HEK293T (cell line): ENCODE data around the gene TERB1.
"Not testable (repeated sequence)": the region's sequence is repeated elsewhere in the genome, so short reads cannot be mapped to it uniquely, and the experiment has no call there.

Source experiments
- CTCF ChIA-PET: fragments of 350-600 bp; formaldehyde crosslinking; extraction: SDS; loops from one replicate; lab custom pipeline; 2021; ENCODE audit warnings: antibody characterized with exemption, inconsistent platforms; lab: Yijun Ruan, JAX
- POLR2A ChIA-PET: fragments of 350-600 bp; formaldehyde crosslinking; extraction: SDS; loops from one replicate; lab custom pipeline; 2020; ENCODE audit warnings: antibody characterized with exemption, inconsistent platforms; lab: Yijun Ruan, JAX
- DNase-seq: peaks from one replicate; pipeline ENCODE4 v3.0.0; 2012; ENCODE audit warnings: mixed read lengths; ENCODE audit errors: extremely low spot score
- ARNT ChIP-seq: fragments of 450-650 bp; IDR thresholded peaks from 2 replicates; pipeline ENCODE4 v1.6.1; 2017; ENCODE audit warnings: mild to moderate bottlenecking
- BHLHE40 ChIP-seq: fragments of 450-650 bp; IDR thresholded peaks from 2 replicates; pipeline ENCODE4 v1.6.1; 2016; ENCODE audit warnings: mild to moderate bottlenecking, moderate library complexity, borderline replicate concordance
- CTBP1 ChIP-seq: fragments of 450-650 bp; IDR thresholded peaks from 2 replicates; pipeline ENCODE4 v1.6.1; 2016; ENCODE audit warnings: borderline replicate concordance
- ELF4 ChIP-seq: fragments of 450-650 bp; IDR thresholded peaks from 2 replicates; pipeline ENCODE4 v1.6.1; 2017; ENCODE audit warnings: antibody characterized with exemption
- FOXA1 ChIP-seq: fragments of 450-650 bp; IDR thresholded peaks from 2 replicates; pipeline ENCODE4 v1.6.1; 2016; ENCODE audit warnings: mild to moderate bottlenecking
- FOXK2 ChIP-seq: fragments of 450-650 bp; IDR thresholded peaks from 2 replicates; pipeline ENCODE4 v1.6.1; 2016; ENCODE audit warnings: mild to moderate bottlenecking
- FOXM1 ChIP-seq: fragments of 450-650 bp; IDR thresholded peaks from 2 replicates; pipeline ENCODE4 v1.6.1; 2017; ENCODE audit warnings: mild to moderate bottlenecking, borderline replicate concordance
- HDGF ChIP-seq: fragments of 450-650 bp; IDR thresholded peaks from 2 replicates; pipeline ENCODE4 v1.6.1; 2017; ENCODE audit warnings: antibody characterized with exemption, borderline replicate concordance
- L3MBTL2 ChIP-seq: fragments of 450-650 bp; conservative IDR thresholded peaks from 2 replicates; pipeline ENCODE4 v1.6.1; 2016; ENCODE audit warnings: mild to moderate bottlenecking
- LEF1 ChIP-seq: fragments of 450-650 bp; IDR thresholded peaks from 2 replicates; pipeline ENCODE4 v1.6.1; 2017; ENCODE audit warnings: mild to moderate bottlenecking, borderline replicate concordance
- NFRKB ChIP-seq: fragments of 450-650 bp; IDR thresholded peaks from 2 replicates; pipeline ENCODE4 v1.6.1; 2016; ENCODE audit warnings: mild to moderate bottlenecking, moderate library complexity
- PKNOX1 ChIP-seq: fragments of 450-650 bp; IDR thresholded peaks from 2 replicates; pipeline ENCODE4 v1.6.1; 2016
- SP1 ChIP-seq: fragments of 450-650 bp; IDR thresholded peaks from 2 replicates; pipeline ENCODE4 v1.6.1; 2017
- SUZ12 ChIP-seq: fragments of 450-650 bp; IDR thresholded peaks from 2 replicates; pipeline ENCODE4 v1.6.1; 2016; ENCODE audit warnings: mild to moderate bottlenecking
- TARDBP ChIP-seq: fragments of 450-650 bp; IDR thresholded peaks from 2 replicates; pipeline ENCODE4 v1.6.1; 2016
- ZNF384 ChIP-seq: fragments of 450-650 bp; IDR thresholded peaks from 2 replicates; pipeline ENCODE4 v1.6.1; 2016

Gene TERB1

GRCh38 chr16:66811043-66811442 is 9.7 kb upstream of the TERB1 start:
- POLR2A ChIA-PET, result no interaction called here
- TF ChIP-seq SUZ12, result no peak
- no peak for TF ChIP-seq ELF4
- CTCF ChIA-PET, result no interaction called here
- DNase-seq, result no peak

GRCh38 chr16:66810391-66810790 is 9.0 kb upstream of the TERB1 start:
- DNase-seq, result no peak
- POLR2A ChIA-PET, result no interaction called here
- CTCF ChIA-PET, result no interaction called here
- TF ChIP-seq NFRKB (no peak), ELF4 (no peak), FOXM1 (no peak)

- no peak for DNase-seq
- POLR2A ChIA-PET, result no interaction called here
- CTCF ChIA-PET, result no interaction called here
- TF ChIP-seq ARNT (no peak), SUZ12 (no peak), HDGF (no peak), BHLHE40 (no peak), SP1 (no peak), FOXK2 (no peak), ZNF384 (no peak), LEF1 (no peak), ELF4 (no peak), FOXA1 (no peak), CTBP1 (no peak), PKNOX1 (no peak), TARDBP (no peak)
Observed at GRCh38 chr16:66809765-66810164, 8.4 kb upstream of the TERB1 start.

GRCh38 chr16:66802159-66802558 is 775 bp upstream of the TERB1 start:
- ChIA-PET POLR2A (no interaction called here), CTCF (no interaction called here)
- TF ChIP-seq ARNT, result no peak
- no peak for TF ChIP-seq PKNOX1
- no peak for TF ChIP-seq ZNF384
- no peak for TF ChIP-seq SUZ12
- no peak for TF ChIP-seq TARDBP
- no peak for TF ChIP-seq HDGF
- DNase-seq, result no peak

GRCh38 chr16:66800856-66801255 is 528 bp downstream of the TERB1 start:
- ChIA-PET POLR2A (no interaction called here), CTCF (interaction anchor here (0.6 kb wide), 1 partner anchor 326 kb away, joined by 3 read pairs; no protein-coding TSS in a partner anchor)
- no peak for TF ChIP-seq PKNOX1
- TF ChIP-seq ZNF384, result no peak
- TF ChIP-seq CTBP1, result no peak
- TF ChIP-seq HDGF, result no peak
- no peak for TF ChIP-seq FOXK2
- TF ChIP-seq SP1, result no peak
- no peak for TF ChIP-seq TARDBP
- no peak for TF ChIP-seq L3MBTL2
- no peak for TF ChIP-seq LEF1
- no peak for TF ChIP-seq ELF4
- TF ChIP-seq FOXM1, result no peak
- TF ChIP-seq FOXA1, result no peak
- TF ChIP-seq SUZ12, result no peak
- TF ChIP-seq ARNT, result no peak
- no peak for TF ChIP-seq NFRKB
- TF ChIP-seq BHLHE40, result no peak
- DNase-seq, result no peak

- DNase-seq, result no peak
- TF ChIP-seq BHLHE40 (no peak), NFRKB (no peak), PKNOX1 (no peak), LEF1 (no peak)
- ChIA-PET POLR2A (no interaction called here), CTCF (no interaction called here)
Observed at GRCh38 chr16:66798161-66798560, 3.2 kb downstream of the TERB1 start.

- DNase-seq, POLR2A ChIA-PET, CTCF ChIA-PET: not testable (repeated sequence)
Observed at GRCh38 chr16:66793984-66794383, 7.4 kb downstream of the TERB1 start.
